Measurements from ENCODE around the gene LGALS7. TPM values are rescaled to one million over a fixed set of nuclear protein-coding genes. Genes with fewer than 3 reads are reported as not detected.
A peak's percentile ranks its signal among the peaks of the same experiment; 100 is the strongest.

LGALS7 gene
- total and polyA plus RNA-seq, 2 of the 8 experiments (the other 6 are each of a cell fraction or from before 2014, with no cell fraction given): 0.32 TPM; not detected in 1

DNA sequence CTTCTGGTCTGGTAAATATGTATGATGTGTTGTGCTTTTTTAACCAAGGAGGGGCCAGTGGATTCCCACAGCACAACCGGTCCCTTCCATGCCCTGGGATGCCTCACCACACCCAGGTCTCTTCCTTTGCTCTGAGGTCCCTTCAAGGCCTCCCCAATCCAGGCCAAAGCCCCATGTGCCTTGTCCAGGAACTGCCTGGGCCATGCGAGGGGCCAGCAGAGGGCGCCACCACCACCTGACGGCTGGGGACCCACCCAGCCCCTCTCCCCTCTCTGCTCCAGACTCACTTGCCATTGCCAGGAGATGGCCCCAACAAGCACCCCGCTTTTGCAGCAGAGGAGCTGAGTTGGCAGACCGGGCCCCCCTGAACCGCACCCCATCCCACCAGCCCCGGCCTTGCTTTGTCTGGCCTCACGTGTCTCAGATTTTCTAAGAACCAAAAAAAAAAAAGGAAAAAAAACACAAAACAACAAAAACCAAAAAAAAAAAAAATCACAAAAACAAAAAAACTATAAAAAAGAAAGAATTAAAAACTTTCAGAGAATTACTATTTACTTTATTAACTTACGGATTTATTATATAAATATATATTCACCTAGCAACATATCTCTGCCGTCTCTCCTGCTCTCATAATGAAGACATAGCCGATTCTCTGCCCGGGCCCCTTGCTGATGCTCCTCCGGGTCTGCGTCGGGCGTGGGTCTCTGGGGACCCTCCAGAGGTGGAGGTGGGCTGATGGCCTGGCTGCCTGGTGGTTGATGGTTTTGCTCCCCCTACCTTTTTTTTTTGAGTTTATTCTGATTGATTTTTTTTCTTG lies 43.5 kb downstream of the LGALS7 start (continued):
- TF ChIP-seq TBP (IDR thresholded peaks at IDR 0.05; ENCODE audit: low read depth, low read length): no peak
- peak; percentile 68; the same call in 1 of the 2 replicates for TF ChIP-seq GABPA (IDR thresholded peaks at IDR 0.05; ENCODE audit: borderline replicate concordance, insufficient read depth, low read length)
- TF ChIP-seq, protein P1, sequence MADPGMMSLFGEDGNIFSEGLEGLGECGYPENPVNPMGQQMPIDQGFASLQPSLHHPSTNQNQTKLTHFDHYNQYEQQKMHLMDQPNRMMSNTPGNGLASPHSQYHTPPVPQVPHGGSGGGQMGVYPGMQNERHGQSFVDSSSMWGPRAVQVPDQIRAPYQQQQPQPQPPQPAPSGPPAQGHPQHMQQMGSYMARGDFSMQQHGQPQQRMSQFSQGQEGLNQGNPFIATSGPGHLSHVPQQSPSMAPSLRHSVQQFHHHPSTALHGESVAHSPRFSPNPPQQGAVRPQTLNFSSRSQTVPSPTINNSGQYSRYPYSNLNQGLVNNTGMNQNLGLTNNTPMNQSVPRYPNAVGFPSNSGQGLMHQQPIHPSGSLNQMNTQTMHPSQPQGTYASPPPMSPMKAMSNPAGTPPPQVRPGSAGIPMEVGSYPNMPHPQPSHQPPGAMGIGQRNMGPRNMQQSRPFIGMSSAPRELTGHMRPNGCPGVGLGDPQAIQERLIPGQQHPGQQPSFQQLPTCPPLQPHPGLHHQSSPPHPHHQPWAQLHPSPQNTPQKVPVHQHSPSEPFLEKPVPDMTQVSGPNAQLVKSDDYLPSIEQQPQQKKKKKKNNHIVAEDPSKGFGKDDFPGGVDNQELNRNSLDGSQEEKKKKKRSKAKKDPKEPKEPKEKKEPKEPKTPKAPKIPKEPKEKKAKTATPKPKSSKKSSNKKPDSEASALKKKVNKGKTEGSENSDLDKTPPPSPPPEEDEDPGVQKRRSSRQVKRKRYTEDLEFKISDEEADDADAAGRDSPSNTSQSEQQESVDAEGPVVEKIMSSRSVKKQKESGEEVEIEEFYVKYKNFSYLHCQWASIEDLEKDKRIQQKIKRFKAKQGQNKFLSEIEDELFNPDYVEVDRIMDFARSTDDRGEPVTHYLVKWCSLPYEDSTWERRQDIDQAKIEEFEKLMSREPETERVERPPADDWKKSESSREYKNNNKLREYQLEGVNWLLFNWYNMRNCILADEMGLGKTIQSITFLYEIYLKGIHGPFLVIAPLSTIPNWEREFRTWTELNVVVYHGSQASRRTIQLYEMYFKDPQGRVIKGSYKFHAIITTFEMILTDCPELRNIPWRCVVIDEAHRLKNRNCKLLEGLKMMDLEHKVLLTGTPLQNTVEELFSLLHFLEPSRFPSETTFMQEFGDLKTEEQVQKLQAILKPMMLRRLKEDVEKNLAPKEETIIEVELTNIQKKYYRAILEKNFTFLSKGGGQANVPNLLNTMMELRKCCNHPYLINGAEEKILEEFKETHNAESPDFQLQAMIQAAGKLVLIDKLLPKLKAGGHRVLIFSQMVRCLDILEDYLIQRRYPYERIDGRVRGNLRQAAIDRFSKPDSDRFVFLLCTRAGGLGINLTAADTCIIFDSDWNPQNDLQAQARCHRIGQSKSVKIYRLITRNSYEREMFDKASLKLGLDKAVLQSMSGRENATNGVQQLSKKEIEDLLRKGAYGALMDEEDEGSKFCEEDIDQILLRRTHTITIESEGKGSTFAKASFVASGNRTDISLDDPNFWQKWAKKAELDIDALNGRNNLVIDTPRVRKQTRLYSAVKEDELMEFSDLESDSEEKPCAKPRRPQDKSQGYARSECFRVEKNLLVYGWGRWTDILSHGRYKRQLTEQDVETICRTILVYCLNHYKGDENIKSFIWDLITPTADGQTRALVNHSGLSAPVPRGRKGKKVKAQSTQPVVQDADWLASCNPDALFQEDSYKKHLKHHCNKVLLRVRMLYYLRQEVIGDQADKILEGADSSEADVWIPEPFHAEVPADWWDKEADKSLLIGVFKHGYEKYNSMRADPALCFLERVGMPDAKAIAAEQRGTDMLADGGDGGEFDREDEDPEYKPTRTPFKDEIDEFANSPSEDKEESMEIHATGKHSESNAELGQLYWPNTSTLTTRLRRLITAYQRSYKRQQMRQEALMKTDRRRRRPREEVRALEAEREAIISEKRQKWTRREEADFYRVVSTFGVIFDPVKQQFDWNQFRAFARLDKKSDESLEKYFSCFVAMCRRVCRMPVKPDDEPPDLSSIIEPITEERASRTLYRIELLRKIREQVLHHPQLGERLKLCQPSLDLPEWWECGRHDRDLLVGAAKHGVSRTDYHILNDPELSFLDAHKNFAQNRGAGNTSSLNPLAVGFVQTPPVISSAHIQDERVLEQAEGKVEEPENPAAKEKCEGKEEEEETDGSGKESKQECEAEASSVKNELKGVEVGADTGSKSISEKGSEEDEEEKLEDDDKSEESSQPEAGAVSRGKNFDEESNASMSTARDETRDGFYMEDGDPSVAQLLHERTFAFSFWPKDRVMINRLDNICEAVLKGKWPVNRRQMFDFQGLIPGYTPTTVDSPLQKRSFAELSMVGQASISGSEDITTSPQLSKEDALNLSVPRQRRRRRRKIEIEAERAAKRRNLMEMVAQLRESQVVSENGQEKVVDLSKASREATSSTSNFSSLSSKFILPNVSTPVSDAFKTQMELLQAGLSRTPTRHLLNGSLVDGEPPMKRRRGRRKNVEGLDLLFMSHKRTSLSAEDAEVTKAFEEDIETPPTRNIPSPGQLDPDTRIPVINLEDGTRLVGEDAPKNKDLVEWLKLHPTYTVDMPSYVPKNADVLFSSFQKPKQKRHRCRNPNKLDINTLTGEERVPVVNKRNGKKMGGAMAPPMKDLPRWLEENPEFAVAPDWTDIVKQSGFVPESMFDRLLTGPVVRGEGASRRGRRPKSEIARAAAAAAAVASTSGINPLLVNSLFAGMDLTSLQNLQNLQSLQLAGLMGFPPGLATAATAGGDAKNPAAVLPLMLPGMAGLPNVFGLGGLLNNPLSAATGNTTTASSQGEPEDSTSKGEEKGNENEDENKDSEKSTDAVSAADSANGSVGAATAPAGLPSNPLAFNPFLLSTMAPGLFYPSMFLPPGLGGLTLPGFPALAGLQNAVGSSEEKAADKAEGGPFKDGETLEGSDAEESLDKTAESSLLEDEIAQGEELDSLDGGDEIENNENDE (IDR thresholded peaks at IDR 0.05; ENCODE audit: insufficient replicate concordance, low read length): no peak
- TF ChIP-seq, protein P2, sequence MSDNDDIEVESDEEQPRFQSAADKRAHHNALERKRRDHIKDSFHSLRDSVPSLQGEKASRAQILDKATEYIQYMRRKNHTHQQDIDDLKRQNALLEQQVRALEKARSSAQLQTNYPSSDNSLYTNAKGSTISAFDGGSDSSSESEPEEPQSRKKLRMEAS (IDR thresholded peaks at IDR 0.05): peak; percentile 85
- no peak for TF ChIP-seq RNF2 (IDR thresholded peaks at IDR 0.05; ENCODE audit: borderline replicate concordance, low read depth, low read length, missing control alignments, poor library complexity, severe bottlenecking)
- TF ChIP-seq, protein P3, sequence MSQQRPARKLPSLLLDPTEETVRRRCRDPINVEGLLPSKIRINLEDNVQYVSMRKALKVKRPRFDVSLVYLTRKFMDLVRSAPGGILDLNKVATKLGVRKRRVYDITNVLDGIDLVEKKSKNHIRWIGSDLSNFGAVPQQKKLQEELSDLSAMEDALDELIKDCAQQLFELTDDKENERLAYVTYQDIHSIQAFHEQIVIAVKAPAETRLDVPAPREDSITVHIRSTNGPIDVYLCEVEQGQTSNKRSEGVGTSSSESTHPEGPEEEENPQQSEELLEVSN (IDR thresholded peaks at IDR 0.05): 0 out of 2 replicates have a peak, but pooled peaks have one; percentile 30

Data from H1 (cell line).